Panc1 (cell line): ENCODE results near the gene MRPS11. TPM values are rescaled to one million over a fixed set of nuclear protein-coding genes. Genes with fewer than 3 reads are reported as not detected.

Source experiments
- ATAC-seq: fragments of 200-7000 bp; cut with Tn5 transposase; 2 replicates; pipeline ENCODE4 v1.9.1; 2020; ENCODE audit warnings: mild to moderate bottlenecking, moderate library complexity
- BruUV-seq: library from RNA; stranded (reverse); fragments of 400-500 nt; replicated peaks from 2 replicates; lab custom pipeline; 2021; lab: Mats Ljungman, UMichigan
- CTCF ChIA-PET: fragments of 300-600 bp; sonication (Branson Sonifier 250); formaldehyde crosslinking; loops from one replicate; lab custom pipeline; 2022; ENCODE audit warnings: antibody characterized with exemption; lab: Charles Lee
- POLR2A ChIA-PET: fragments of 300-600 bp; sonication (Branson Sonifier 250); formaldehyde crosslinking; loops from one replicate; lab custom pipeline; 2022; ENCODE audit warnings: antibody characterized with exemption; lab: Charles Lee
- DNase-seq: peaks from one replicate; pipeline ENCODE4 v3.0.0-alpha.2; 2010; ENCODE audit warnings: low read depth, low spot score
- H3K27ac ChIP-seq: 2 replicates; pipeline ENCODE4 v1.5.1; 2011; ENCODE audit warnings: mild to moderate bottlenecking, low read length, inconsistent platforms
- H3K27me3 ChIP-seq: fragments of 200-500 bp; sonication (Bioruptor generic); 2 replicates; pipeline ENCODE4 v1.6.0; 2014; ENCODE audit warnings: low read length, inconsistent platforms; ENCODE audit not compliant: control insufficient read depth, insufficient read depth
- H3K36me3 ChIP-seq: fragments of 200-500 bp; sonication (Bioruptor generic); 2 replicates; pipeline ENCODE4 v1.5.1; 2014; ENCODE audit warnings: inconsistent platforms, mild to moderate bottlenecking, low read length, moderate library complexity; ENCODE audit not compliant: control insufficient read depth, insufficient read depth
- H3K4me1 ChIP-seq: 2 replicates; pipeline ENCODE4 v1.5.1; 2011; ENCODE audit warnings: inconsistent platforms, mild to moderate bottlenecking, low read length, moderate library complexity; ENCODE audit not compliant: control insufficient read depth, insufficient read depth
- H3K4me3 ChIP-seq, 2 experiments: 2 replicates each; pipeline ENCODE4 v1.5.1; 2011 to 2012; ENCODE audit warnings: low read depth in 2 of 2, low read length in 2 of 2, mild to moderate bottlenecking in 2 of 2, inconsistent platforms in 1 of 2, moderate library complexity in 1 of 2
- H3K9me3 ChIP-seq: fragments of 200-500 bp; sonication (Bioruptor generic); 2 replicates; pipeline ENCODE4 v1.5.1; 2014; ENCODE audit warnings: low read depth, mild to moderate bottlenecking, inconsistent platforms, low read length, moderate library complexity; ENCODE audit not compliant: control insufficient read depth, insufficient read depth
- CTCF ChIP-seq: fragments of 450-650 bp; IDR thresholded peaks from 2 replicates; pipeline ENCODE4 v1.5.1; 2017; ENCODE audit warnings: mild to moderate bottlenecking
- POLR2AphosphoS5 ChIP-seq: IDR thresholded peaks from 2 replicates; pipeline ENCODE4 v1.6.1; 2012; ENCODE audit warnings: mild to moderate bottlenecking, low read depth, low read length, moderate library complexity
- SIN3A ChIP-seq: IDR thresholded peaks from 2 replicates; pipeline ENCODE4 v1.6.1; 2012; ENCODE audit warnings: low read depth, mild to moderate bottlenecking, low read length, moderate library complexity, borderline replicate concordance; ENCODE audit not compliant: insufficient read depth
- TCF7L2 ChIP-seq: IDR thresholded peaks from 2 replicates; pipeline ENCODE4 v1.6.1; 2011; ENCODE audit warnings: mild to moderate bottlenecking, low read depth, low read length, inconsistent platforms
- in situ Hi-C: cut with HindIII; loops from 2 replicates; pipeline ENCODE4 v1.10.0; 2016; ENCODE audit warnings: low sequenced_read_pairs, low pct_unique_long_range_greater_than_20kb
- intact Hi-C: fragments of 100-400 bp; cut with micrococcal nuclease; formaldehyde crosslinking; loops from one replicate; pipeline ENCODE4 v1.10.0; 2022; ENCODE audit not compliant: unreplicated experiment
- total RNA-seq: library from RNA; stranded (reverse); gene quantifications from one replicate; pipeline ENCODE4 v1.2.1, GENCODE V29; 2021; ENCODE audit not compliant: unreplicated experiment
- TF ChIP-seq, protein P1 (sequence below), 2 experiments: IDR thresholded peaks; 2 replicates each; pipeline ENCODE4 v1.6.1; 2011 to 2012; ENCODE audit warnings: low read depth in 2 of 2, control low read depth in 1 of 2, low read length in 1 of 2, mild to moderate bottlenecking in 1 of 2, moderate library complexity in 1 of 2; ENCODE audit not compliant: insufficient read depth in 1 of 2

MRPS11 gene
- total RNA-seq, 1 experiment from 2014 or later, result 76.9 TPM

- POLR2A ChIA-PET, result no interaction called here
- no peaks in the 10 kb centered on the region for H3K4me1 ChIP-seq
- CTCF ChIA-PET, result no interaction called here
- in situ Hi-C loops (no loop called here), intact Hi-C loops (no loop called here)
- ATAC-seq (no peak), DNase-seq (no peak)
- TF ChIP-seq SIN3A (no peak), TCF7L2 (no peak), CTCF (no peak), POLR2AphosphoS5 (no peak)
- TF ChIP-seq, protein P1, sequence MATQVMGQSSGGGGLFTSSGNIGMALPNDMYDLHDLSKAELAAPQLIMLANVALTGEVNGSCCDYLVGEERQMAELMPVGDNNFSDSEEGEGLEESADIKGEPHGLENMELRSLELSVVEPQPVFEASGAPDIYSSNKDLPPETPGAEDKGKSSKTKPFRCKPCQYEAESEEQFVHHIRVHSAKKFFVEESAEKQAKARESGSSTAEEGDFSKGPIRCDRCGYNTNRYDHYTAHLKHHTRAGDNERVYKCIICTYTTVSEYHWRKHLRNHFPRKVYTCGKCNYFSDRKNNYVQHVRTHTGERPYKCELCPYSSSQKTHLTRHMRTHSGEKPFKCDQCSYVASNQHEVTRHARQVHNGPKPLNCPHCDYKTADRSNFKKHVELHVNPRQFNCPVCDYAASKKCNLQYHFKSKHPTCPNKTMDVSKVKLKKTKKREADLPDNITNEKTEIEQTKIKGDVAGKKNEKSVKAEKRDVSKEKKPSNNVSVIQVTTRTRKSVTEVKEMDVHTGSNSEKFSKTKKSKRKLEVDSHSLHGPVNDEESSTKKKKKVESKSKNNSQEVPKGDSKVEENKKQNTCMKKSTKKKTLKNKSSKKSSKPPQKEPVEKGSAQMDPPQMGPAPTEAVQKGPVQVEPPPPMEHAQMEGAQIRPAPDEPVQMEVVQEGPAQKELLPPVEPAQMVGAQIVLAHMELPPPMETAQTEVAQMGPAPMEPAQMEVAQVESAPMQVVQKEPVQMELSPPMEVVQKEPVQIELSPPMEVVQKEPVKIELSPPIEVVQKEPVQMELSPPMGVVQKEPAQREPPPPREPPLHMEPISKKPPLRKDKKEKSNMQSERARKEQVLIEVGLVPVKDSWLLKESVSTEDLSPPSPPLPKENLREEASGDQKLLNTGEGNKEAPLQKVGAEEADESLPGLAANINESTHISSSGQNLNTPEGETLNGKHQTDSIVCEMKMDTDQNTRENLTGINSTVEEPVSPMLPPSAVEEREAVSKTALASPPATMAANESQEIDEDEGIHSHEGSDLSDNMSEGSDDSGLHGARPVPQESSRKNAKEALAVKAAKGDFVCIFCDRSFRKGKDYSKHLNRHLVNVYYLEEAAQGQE (IDR thresholded peaks at IDR 0.05; ENCODE audit: insufficient read depth in 1 of 2, low read depth in 2 of 2, low read length in 1 of 2), result no peak
- H3K4me3 ChIP-seq, result no peak overlapping the region
- no peak overlapping the region for H3K27ac ChIP-seq
- no peaks in the 10 kb centered on the region for H3K36me3 ChIP-seq
- no peaks in the 10 kb centered on the region for H3K27me3 ChIP-seq
- no peaks in the 10 kb centered on the region for H3K9me3 ChIP-seq
- no TSS peak for BruUV-seq
These were observed 61.6 kb downstream of the MRPS11 start for GRCh38 chr15:88529021-88529630.

Other genes starting within 250 kb of the MRPS11 start
- gene NTRK3, start 211.0 kb upstream of the MRPS11 start, total RNA-seq, result not detected
- gene MRPL46, start 320 bp upstream of the MRPS11 start, total RNA-seq, result 31.3 TPM
- gene DET1, start 79.0 kb downstream of the MRPS11 start, total RNA-seq, result 5.2 TPM
- gene AEN, start 153.6 kb downstream of the MRPS11 start, total RNA-seq, result 38.7 TPM
- 14.9 TPM for gene ISG20, start 171.3 kb downstream of the MRPS11 start, total RNA-seq